H1 (cell line): ENCODE results near the gene EIF2S1. TPM values are rescaled to one million over a fixed set of nuclear protein-coding genes. Genes with fewer than 3 reads are reported as not detected.

Source experiments
- EGR1 ChIP-seq: IDR thresholded peaks from 2 replicates; pipeline ENCODE4 v1.6.1; 2011; ENCODE audit warnings: low read depth, low read length, borderline replicate concordance
- polyA plus RNA-seq, 7 experiments: library from polyadenylated mRNA; depleted of rRNA in 3 of 7; stranded (reverse) in 5 of 7; unstranded in 2 of 7; fragments of >200 nt in 5 of 7; fragments of 200-250 nt in 2 of 7; gene quantifications; 1 replicate in 5 of 7; 2 replicates in 1 of 7; 4 replicates in 1 of 7; pipeline versions ENCODE4 v1.2.1 to v1.2.3, GENCODE V29; 2011 to 2013; ENCODE audit warnings: missing spikeins in 2 of 7, mixed read lengths in 2 of 7
- total RNA-seq: library from RNA; stranded (reverse); fragmentation: NEBNext Ultra II Directional; extraction: Animal tissue kit (Norgen Biotek cat#: 25700); gene quantifications from 2 replicates; pipeline ENCODE4 v1.2.1, GENCODE V29; 2021

The EIF2S1 gene
- total and polyA plus RNA-seq, 2 of the 8 experiments (the other 6 are each of a cell fraction or from before 2014, with no cell fraction given) = 35.1 to 146 TPM

DNA sequence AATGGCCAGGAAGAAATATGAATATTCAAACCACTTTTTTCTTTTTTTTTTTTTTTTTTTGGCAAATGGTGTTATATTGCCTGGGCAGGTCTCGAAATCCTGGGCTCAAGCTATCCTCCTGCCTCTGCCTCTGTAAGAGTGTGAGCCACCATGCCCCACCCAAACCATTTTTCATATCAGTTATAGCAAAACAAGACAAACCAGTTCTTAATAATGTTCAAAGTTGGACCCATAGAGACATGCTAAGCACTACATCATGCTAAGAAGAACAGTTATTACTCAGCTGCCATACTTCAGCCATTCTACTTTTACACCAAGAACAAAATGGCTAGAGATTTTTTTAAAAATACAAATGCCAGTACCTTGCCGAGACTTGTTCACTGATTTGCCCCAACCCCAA lies 25.5 kb downstream of the EIF2S1 start (continued):
- TF ChIP-seq EGR1 = no peak
